Measurements from ENCODE around the gene ASPHD2. TPM values are rescaled to one million over a fixed set of nuclear protein-coding genes. Genes with fewer than 3 reads are reported as not detected.

The ASPHD2 gene
- polyA plus RNA-seq, 1 experiment = 2.3 TPM

DNA sequence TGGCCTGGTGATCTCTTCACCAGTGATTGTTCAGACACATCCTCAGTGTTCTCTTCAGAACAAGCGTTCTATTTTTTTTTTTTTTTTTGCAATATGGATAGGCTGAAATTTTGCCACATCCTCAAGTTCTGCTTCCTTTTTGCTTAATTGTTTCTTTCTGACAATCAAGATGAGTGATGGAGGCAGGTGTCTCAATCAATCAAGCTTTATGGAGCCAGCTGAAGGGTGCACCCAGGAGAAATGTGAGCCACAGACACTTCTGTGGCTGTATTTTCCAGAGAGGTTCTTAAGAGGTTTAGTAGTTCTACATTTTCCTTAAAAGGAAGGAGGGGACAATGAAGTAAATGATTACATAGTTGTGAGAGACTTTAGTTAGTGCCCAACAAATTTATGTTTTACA is 43.9 kb upstream of the ASPHD2 start:
- no peak overlapping the region for H3K4me3 ChIP-seq (ENCODE audit: low read depth, low read length)
- ChIA-PET CTCF (interaction anchor here (1.4 to 3.9 kb wide), 2 partner anchors 9 to 19 kb away, joined by 5 to 49 read pairs; no protein-coding TSS in a partner anchor), POLR2A (interaction anchor here (0.7 kb wide), 1 partner anchor 1444 kb away, joined by 3 read pairs; no protein-coding TSS in a partner anchor)
- DNase-seq (ENCODE audit: low read depth) = no peak
- peaks cover 6% of the 10 kb centered on the region for H3K27me3 ChIP-seq (ENCODE audit: control insufficient read depth, insufficient read depth, low read length)
- TF ChIP-seq, protein P1, sequence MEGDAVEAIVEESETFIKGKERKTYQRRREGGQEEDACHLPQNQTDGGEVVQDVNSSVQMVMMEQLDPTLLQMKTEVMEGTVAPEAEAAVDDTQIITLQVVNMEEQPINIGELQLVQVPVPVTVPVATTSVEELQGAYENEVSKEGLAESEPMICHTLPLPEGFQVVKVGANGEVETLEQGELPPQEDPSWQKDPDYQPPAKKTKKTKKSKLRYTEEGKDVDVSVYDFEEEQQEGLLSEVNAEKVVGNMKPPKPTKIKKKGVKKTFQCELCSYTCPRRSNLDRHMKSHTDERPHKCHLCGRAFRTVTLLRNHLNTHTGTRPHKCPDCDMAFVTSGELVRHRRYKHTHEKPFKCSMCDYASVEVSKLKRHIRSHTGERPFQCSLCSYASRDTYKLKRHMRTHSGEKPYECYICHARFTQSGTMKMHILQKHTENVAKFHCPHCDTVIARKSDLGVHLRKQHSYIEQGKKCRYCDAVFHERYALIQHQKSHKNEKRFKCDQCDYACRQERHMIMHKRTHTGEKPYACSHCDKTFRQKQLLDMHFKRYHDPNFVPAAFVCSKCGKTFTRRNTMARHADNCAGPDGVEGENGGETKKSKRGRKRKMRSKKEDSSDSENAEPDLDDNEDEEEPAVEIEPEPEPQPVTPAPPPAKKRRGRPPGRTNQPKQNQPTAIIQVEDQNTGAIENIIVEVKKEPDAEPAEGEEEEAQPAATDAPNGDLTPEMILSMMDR (IDR thresholded peaks at IDR 0.05; ENCODE audit: insufficient read depth, low read depth, low read length) = no peak
- H3K36me3 ChIP-seq (ENCODE audit: control insufficient read depth, insufficient read depth, low read length) = no peaks in the 10 kb centered on the region

DNA sequence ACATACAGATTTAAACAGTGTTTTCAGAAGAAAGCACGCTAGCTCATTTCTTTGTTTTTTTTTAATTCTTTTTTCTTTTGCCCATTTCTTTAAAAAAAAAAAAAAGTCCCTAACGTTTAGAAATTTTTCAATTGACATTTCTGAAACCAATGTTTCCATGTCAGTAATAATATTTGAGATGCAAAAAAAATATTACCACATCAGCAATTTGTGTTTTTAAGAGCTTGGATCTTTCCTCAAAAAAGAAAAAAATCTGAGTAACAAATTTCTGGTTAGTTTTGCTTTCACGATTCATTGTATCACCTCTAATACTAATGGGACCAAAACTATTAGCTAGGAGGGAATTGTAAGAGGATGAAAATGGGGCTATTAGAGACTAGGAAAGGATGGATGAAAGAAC is 39.9 kb upstream of the ASPHD2 start:
- H3K4me3 ChIP-seq (ENCODE audit: low read depth, low read length) = no peak overlapping the region
- H3K27me3 ChIP-seq (ENCODE audit: control insufficient read depth, insufficient read depth, low read length) = peaks cover 7% of the 10 kb centered on the region
- ChIA-PET POLR2A (no interaction called here), CTCF (interaction anchor here (0.8 to 1.4 kb wide), 3 partner anchors 16 to 277 kb away, joined by 3 read pairs; no protein-coding TSS in a partner anchor)
- no peaks in the 10 kb centered on the region for H3K36me3 ChIP-seq (ENCODE audit: control insufficient read depth, insufficient read depth, low read length)
- TF ChIP-seq, protein P1 (IDR thresholded peaks at IDR 0.05; ENCODE audit: insufficient read depth, low read depth, low read length) = no peak
- no peak for DNase-seq (ENCODE audit: low read depth)

DNA sequence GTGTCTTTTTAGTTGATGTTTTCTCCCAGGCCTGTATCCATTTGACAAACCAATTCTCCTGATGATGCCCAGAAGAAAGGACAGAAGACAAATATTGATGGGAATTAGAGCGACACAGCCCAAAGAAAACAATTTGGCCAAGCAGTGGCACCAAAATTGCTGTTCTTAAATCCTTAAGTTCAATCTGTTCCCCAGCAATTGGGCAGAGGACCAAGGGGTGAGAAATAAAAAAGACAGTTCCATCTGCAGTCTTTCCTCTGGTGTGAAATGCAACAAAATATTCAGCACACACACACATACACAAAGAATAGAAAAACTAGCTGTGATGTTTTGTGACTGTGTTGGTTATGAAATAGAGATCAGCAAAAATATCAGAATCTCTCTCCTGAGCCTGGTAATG is 38.0 kb upstream of the ASPHD2 start:
- H3K4me3 ChIP-seq (ENCODE audit: low read depth, low read length) = no peak overlapping the region
- CTCF ChIA-PET = interaction anchor here (0.9 to 1.2 kb wide), 2 partner anchors 12 to 24 kb away, joined by 3 read pairs; no protein-coding TSS in a partner anchor
- DNase-seq (ENCODE audit: low read depth) = no peak
- H3K27me3 ChIP-seq (ENCODE audit: control insufficient read depth, insufficient read depth, low read length) = peaks cover 6% of the 10 kb centered on the region
- POLR2A ChIA-PET = interaction anchor here (0.6 kb wide), 2 partner anchors 10 to 193 kb away, joined by 3 to 4 read pairs; no protein-coding TSS in a partner anchor
- TF ChIP-seq, protein P1 (IDR thresholded peaks at IDR 0.05; ENCODE audit: insufficient read depth, low read depth, low read length) = no peak
- no peaks in the 10 kb centered on the region for H3K36me3 ChIP-seq (ENCODE audit: control insufficient read depth, insufficient read depth, low read length)

DNA sequence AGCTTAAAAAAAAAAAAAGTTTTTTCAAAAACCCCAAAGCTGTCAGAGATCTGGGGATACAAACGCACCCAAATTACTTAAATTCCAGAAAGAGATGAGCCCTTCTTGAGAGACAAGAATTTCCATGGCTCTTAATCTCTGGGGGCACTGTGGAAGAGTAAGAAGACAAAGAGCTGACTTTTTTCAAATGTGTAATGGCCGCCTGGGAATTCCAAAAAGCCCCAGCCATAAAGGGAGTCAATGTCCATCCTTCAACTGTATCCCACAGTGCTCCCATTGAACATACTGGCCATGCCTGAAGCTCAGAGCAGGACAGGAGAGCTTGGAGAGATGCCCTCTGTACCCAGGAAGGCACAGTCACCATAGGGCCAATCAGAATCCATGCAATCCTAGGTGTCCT is 37.4 kb upstream of the ASPHD2 start:
- H3K4me3 ChIP-seq (ENCODE audit: low read depth, low read length) = no peak overlapping the region
- ChIA-PET POLR2A (interaction anchor here (0.6 kb wide), 2 partner anchors 10 to 193 kb away, joined by 3 to 4 read pairs; no protein-coding TSS in a partner anchor), CTCF (interaction anchor here (0.9 to 1.3 kb wide), 4 partner anchors 12 to 69 kb away, joined by 3 read pairs; no protein-coding TSS in a partner anchor)
- TF ChIP-seq, protein P1 (IDR thresholded peaks at IDR 0.05; ENCODE audit: insufficient read depth, low read depth, low read length) = no peak
- H3K27me3 ChIP-seq (ENCODE audit: control insufficient read depth, insufficient read depth, low read length) = peaks cover 10% of the 10 kb centered on the region
- H3K36me3 ChIP-seq (ENCODE audit: control insufficient read depth, insufficient read depth, low read length) = no peaks in the 10 kb centered on the region
- no peak for DNase-seq (ENCODE audit: low read depth)

DNA sequence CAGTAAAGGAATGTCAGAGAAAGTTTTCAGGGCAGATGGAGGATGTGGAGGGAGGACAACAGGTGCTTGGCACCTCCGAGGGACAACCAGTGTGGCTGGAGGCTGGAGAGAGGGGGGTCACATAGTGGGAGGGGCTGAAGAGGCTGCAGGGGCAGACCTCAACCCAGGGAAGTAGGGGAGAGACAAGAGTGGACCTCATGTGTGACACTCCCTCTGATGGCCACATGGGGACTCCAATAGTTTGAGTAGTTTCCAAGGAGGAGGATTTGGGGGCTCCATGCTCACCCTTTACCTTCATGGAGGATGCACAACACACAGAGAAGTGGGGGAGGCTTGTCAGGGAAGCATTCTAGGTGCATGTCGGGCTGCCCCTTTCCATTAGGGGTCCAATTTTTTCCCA is 35.1 kb upstream of the ASPHD2 start:
- H3K27me3 ChIP-seq (ENCODE audit: control insufficient read depth, insufficient read depth, low read length) = peaks cover 10% of the 10 kb centered on the region
- CTCF ChIA-PET = interaction anchor here (1.1 to 7.5 kb wide), 4 partner anchors 9 to 68 kb away, joined by 4 to 101 read pairs (median 5); no protein-coding TSS in a partner anchor
- no peak for DNase-seq (ENCODE audit: low read depth)

More for the DNA sequence above, 35.1 kb upstream of the ASPHD2 start:
- POLR2A ChIA-PET = no interaction called here
- TF ChIP-seq, protein P1 (IDR thresholded peaks at IDR 0.05; ENCODE audit: insufficient read depth, low read depth, low read length) = no peak
- H3K36me3 ChIP-seq (ENCODE audit: control insufficient read depth, insufficient read depth, low read length) = no peaks in the 10 kb centered on the region
- H3K4me3 ChIP-seq (ENCODE audit: low read depth, low read length) = no peak overlapping the region

Measured in BJ (cell line).